HCT116 (cell line): ENCODE results near the gene ARHGAP33. TPM values are rescaled to one million over a fixed set of nuclear protein-coding genes. Genes with fewer than 3 reads are reported as not detected.

Source experiments
- ATAC-seq: fragments of 200-7000 bp; cut with Tn5 transposase; 2 replicates; pipeline ENCODE4 v1.9.1; 2020; ENCODE audit warnings: mild to moderate bottlenecking, moderate library complexity
- BruUV-seq: library from RNA; stranded (reverse); fragments of 400-500 nt; replicated peaks from 2 replicates; lab custom pipeline; 2021; lab: Mats Ljungman, UMichigan
- CTCF ChIA-PET: fragments of 300-600 bp; sonication (Branson Sonifier 250); formaldehyde crosslinking; loops from one replicate; lab custom pipeline; 2021; ENCODE audit warnings: antibody characterized with exemption; lab: Charles Lee
- POLR2A ChIA-PET: fragments of 300-600, 350-600 bp; sonication (Branson Sonifier 250); formaldehyde crosslinking; loops from one replicate; lab custom pipeline; 2021; ENCODE audit warnings: antibody characterized with exemption; lab: Charles Lee
- RAD21 ChIA-PET, 2 experiments: fragments of 300-600 bp; sonication (Branson Sonifier 250); formaldehyde crosslinking; loops; one replicate each; lab custom pipeline; 2023; ENCODE audit warnings: low total read pairs in 2 of 2; ENCODE audit not compliant: uncharacterized antibody in 2 of 2, unreplicated experiment in 2 of 2, low non-redundant PET in 1 of 2; lab: Charles Lee
- DNase-seq: peaks from one replicate; pipeline ENCODE4 v3.0.0-alpha.2; 2010; ENCODE audit warnings: low read depth, low spot score
- H2AFZ ChIP-seq: fragments of 200-600 bp; shearing (Covaris generic), sonication (generic); 2 replicates; pipeline ENCODE4 v1.6.1; 2017; ENCODE audit warnings: low read depth, mixed run types, mixed read lengths, antibody characterized with exemption, low read length; ENCODE audit not compliant: poor library complexity, severe bottlenecking
- H3K27ac ChIP-seq: 2 replicates; pipeline ENCODE4 v1.5.1; 2012; ENCODE audit warnings: low read depth, low read length
- H3K27me3 ChIP-seq: fragments of 200-600 bp; sonication (generic); 2 replicates; pipeline ENCODE4 v1.6.1; 2016; ENCODE audit warnings: mixed run types, low read length, mixed read lengths; ENCODE audit not compliant: insufficient read depth
- H3K36me3 ChIP-seq, 2 experiments: fragments of 200-500 bp in 1 of 2; fragments of 200-600 bp in 1 of 2; sonication (Bioruptor generic) in 1 of 2; sonication (generic) in 1 of 2; 2 replicates each; pipeline versions ENCODE4 v1.5.1 to v1.6.1; 2014 to 2016; ENCODE audit warnings: low read length in 2 of 2, inconsistent platforms in 1 of 2, mixed read lengths in 1 of 2, mixed run types in 1 of 2; ENCODE audit not compliant: insufficient read depth in 2 of 2, control insufficient read depth in 1 of 2
- H3K4me1 ChIP-seq, 2 experiments: fragments of 200-600 bp in 1 of 2; sonication (generic) in 1 of 2; 2 replicates each; pipeline versions ENCODE4 v1.5.1 to v1.6.1; 2012 to 2017; ENCODE audit warnings: low read length in 2 of 2, inconsistent platforms in 1 of 2, mild to moderate bottlenecking in 1 of 2, mixed read lengths in 1 of 2, mixed run types in 1 of 2, moderate library complexity in 1 of 2; ENCODE audit not compliant: insufficient read depth in 2 of 2, control insufficient read depth in 1 of 2
- H3K4me2 ChIP-seq: fragments of 200-600 bp; sonication (generic); 2 replicates; pipeline ENCODE4 v1.6.1; 2017; ENCODE audit warnings: mixed run types, low read length, mixed read lengths
- H3K4me3 ChIP-seq, 2 experiments: fragments of 200-600 bp in 1 of 2; sonication (generic) in 1 of 2; replicated peaks in 1 of 2; 2 replicates each; pipeline ENCODE4 v1.5.1; 2011 to 2016; ENCODE audit warnings: low read length in 2 of 2, control low read depth in 1 of 2, low read depth in 1 of 2, mild to moderate bottlenecking in 1 of 2, mixed read lengths in 1 of 2, mixed run types in 1 of 2
- H3K79me2 ChIP-seq: fragments of 200-600 bp; sonication (generic); 2 replicates; pipeline ENCODE4 v1.6.1; 2017; ENCODE audit warnings: mild to moderate bottlenecking, mixed run types, low read length, moderate library complexity, mixed read lengths; ENCODE audit not compliant: insufficient read depth
- H3K9ac ChIP-seq: fragments of 200-600 bp; sonication (generic); 2 replicates; pipeline ENCODE4 v1.6.1; 2016; ENCODE audit warnings: low read length, mixed read lengths
- H3K9me2 ChIP-seq: fragments of 200-600 bp; sonication (generic), shearing (Covaris generic); 2 replicates; pipeline ENCODE4 v1.6.1; 2017; ENCODE audit warnings: mixed run types, mild to moderate bottlenecking, moderate library complexity; ENCODE audit not compliant: insufficient read depth
- H3K9me3 ChIP-seq, 2 experiments: fragments of 200-500 bp in 1 of 2; fragments of 200-600 bp in 1 of 2; sonication (Bioruptor generic) in 1 of 2; sonication (generic) in 1 of 2; 2 replicates each; pipeline ENCODE4 v1.6.1; 2014 to 2017; ENCODE audit warnings: low read length in 2 of 2, mixed read lengths in 2 of 2, inconsistent platforms in 1 of 2, low read depth in 1 of 2, mild to moderate bottlenecking in 1 of 2, mixed run types in 1 of 2, moderate library complexity in 1 of 2; ENCODE audit not compliant: control insufficient read depth in 1 of 2, insufficient read depth in 1 of 2
- H4K20me1 ChIP-seq: fragments of 200-600 bp; sonication (generic), shearing (Covaris generic); 2 replicates; pipeline ENCODE4 v1.6.1; 2017; ENCODE audit warnings: mixed run types, mild to moderate bottlenecking, moderate library complexity; ENCODE audit not compliant: insufficient read depth
- CBX3 ChIP-seq: IDR thresholded peaks from 2 replicates; pipeline ENCODE4 v1.6.1; 2012; ENCODE audit warnings: low read depth
- CEBPB ChIP-seq: IDR thresholded peaks from 2 replicates; pipeline ENCODE4 v1.6.1; 2012; ENCODE audit warnings: low read depth
- CTCF ChIP-seq, 3 experiments: fragments of 200-600 bp in 1 of 3; sonication (generic) in 1 of 3; IDR thresholded peaks in 2 of 3; conservative IDR thresholded peaks in 1 of 3; 2 replicates each; pipeline ENCODE4 v1.5.1; 2012 to 2017; ENCODE audit warnings: low read depth in 2 of 3, low read length in 2 of 3, antibody characterized with exemption in 1 of 3, borderline replicate concordance in 1 of 3, control low read depth in 1 of 3, mild to moderate bottlenecking in 1 of 3, mixed read lengths in 1 of 3, mixed run types in 1 of 3, moderate library complexity in 1 of 3; ENCODE audit not compliant: insufficient read depth in 1 of 3
- EGR1 ChIP-seq: IDR thresholded peaks from 2 replicates; pipeline ENCODE4 v1.6.1; 2012; ENCODE audit warnings: low read depth
- ELF1 ChIP-seq: IDR thresholded peaks from 2 replicates; pipeline ENCODE4 v1.6.1; 2012; ENCODE audit warnings: low read depth, borderline replicate concordance
- EZH2 ChIP-seq: fragments of 200-600 bp; sonication (generic); IDR thresholded peaks from 2 replicates; pipeline ENCODE4 v1.6.1; 2017; ENCODE audit warnings: antibody characterized with exemption, mixed run types
- POLR2A ChIP-seq: IDR thresholded peaks from 2 replicates; pipeline ENCODE4 v1.7.0; 2011; ENCODE audit warnings: borderline replicate concordance; ENCODE audit not compliant: insufficient read depth, insufficient read length; ENCODE audit errors: extremely low read depth
- RAD21 ChIP-seq: IDR thresholded peaks from 2 replicates; pipeline ENCODE4 v1.6.1; 2012; ENCODE audit warnings: low read depth, mild to moderate bottlenecking
- REST ChIP-seq: IDR thresholded peaks from 2 replicates; pipeline ENCODE4 v1.6.1; 2012; ENCODE audit warnings: low read depth
- SIN3A ChIP-seq: IDR thresholded peaks from 2 replicates; pipeline ENCODE4 v1.6.1; 2012; ENCODE audit warnings: low read depth
- SRF ChIP-seq: IDR thresholded peaks from 2 replicates; pipeline ENCODE4 v1.6.1; 2012; ENCODE audit warnings: low read depth
- ZBTB33 ChIP-seq: IDR thresholded peaks from 2 replicates; pipeline ENCODE4 v1.6.1; 2011; ENCODE audit warnings: mild to moderate bottlenecking, low read length, moderate library complexity; ENCODE audit not compliant: insufficient replicate concordance; ENCODE audit errors: extremely low read depth
- ZFX ChIP-seq: fragments of 450-650 bp; IDR thresholded peaks from 2 replicates; pipeline ENCODE4 v1.6.1; 2017
- intact Hi-C: fragments of 100-400 bp; cut with micrococcal nuclease; formaldehyde crosslinking; loops from 2 replicates; pipeline ENCODE4 v1.10.0; 2022
- total RNA-seq: library from RNA; stranded (reverse); gene quantifications from one replicate; pipeline ENCODE4 v1.2.1, GENCODE V29; 2021; ENCODE audit not compliant: unreplicated experiment
- TF ChIP-seq, protein P1 (sequence below): IDR thresholded peaks from 2 replicates; pipeline ENCODE4 v1.6.1; 2012

ARHGAP33 gene
- total RNA-seq, 1 experiment from 2014 or later, result 30.2 TPM

DNA sequence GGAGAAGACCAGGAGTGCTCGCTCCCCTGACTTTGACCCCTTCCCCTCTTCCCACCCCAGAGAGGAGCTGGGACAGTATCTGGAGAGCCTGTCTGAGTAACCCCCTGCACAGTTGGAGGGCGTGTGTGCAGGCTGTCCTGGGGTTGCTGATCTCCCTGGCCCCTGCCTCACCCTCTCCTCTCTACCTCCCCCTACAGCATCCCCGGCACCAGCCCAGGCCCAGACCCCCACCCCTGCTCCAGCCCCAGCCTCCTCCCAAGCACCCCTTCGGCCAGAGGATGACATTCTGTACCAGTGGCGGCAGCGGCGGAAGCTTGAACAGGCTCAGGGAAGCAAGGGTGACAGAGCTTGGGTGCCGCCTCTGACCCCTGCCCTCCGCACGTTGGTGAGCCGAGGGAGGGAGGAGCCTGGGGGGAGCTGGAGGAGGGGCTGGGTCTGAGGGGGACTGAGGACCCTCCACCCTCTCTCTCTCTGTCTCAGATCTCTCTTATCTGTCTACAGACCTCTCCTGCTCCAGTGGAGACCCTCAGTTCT is 8.7 kb upstream of the ARHGAP33 start:
- no peak for TF ChIP-seq REST
- TF ChIP-seq POLR2A, result no peak
- no peak for TF ChIP-seq RAD21
- no peak for TF ChIP-seq CTCF (IDR thresholded peaks at IDR 0.05 in 2 of 3, conservative IDR thresholded peaks at IDR 0.05 in 1 of 3; ENCODE audit: borderline replicate concordance in 1 of 3, insufficient read depth in 1 of 3, low read depth in 2 of 3, low read length in 2 of 3)
- no peak for TF ChIP-seq SIN3A
- TF ChIP-seq ZFX, result no peak
- no peak for TF ChIP-seq EZH2
- no peak for TF ChIP-seq EGR1
- TF ChIP-seq SRF, result no peak
- no peak for TF ChIP-seq CEBPB
- TF ChIP-seq, protein P1, sequence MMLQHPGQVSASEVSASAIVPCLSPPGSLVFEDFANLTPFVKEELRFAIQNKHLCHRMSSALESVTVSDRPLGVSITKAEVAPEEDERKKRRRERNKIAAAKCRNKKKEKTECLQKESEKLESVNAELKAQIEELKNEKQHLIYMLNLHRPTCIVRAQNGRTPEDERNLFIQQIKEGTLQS, result no peak
- TF ChIP-seq ELF1, result no peak
- no peak for TF ChIP-seq ZBTB33
- TF ChIP-seq CBX3, result no peak
- Histone ChIP-seq H3K4me1 (no peaks in the 10 kb centered on the region), H3K27me3 (no peaks in the 10 kb centered on the region), H4K20me1 (no peaks in the 10 kb centered on the region), H3K9me3 (no peaks in the 10 kb centered on the region), H3K9ac (no peak overlapping the region), H3K9me2 (no peaks in the 10 kb centered on the region), H3K36me3 (peaks cover 0 to 12% of the 10 kb centered on the region in 2 experiments; a peak in 1 of 4 replicates), H3K79me2 (no peaks in the 10 kb centered on the region), H3K4me2 (no peak overlapping the region), H3K27ac (no peak overlapping the region), H3K4me3 (no peak overlapping the region), H2AFZ (no peak overlapping the region)
- RAD21 ChIA-PET, result no interaction called here
- ATAC-seq (no peak), DNase-seq (no peak)
- POLR2A ChIA-PET, result interaction anchor here (0.6 to 1.1 kb wide), 2 partner anchors 10 to 18 kb away, joined by 3 to 4 read pairs; partner anchors contain the start of gene HSPB6
- BruUV-seq, result no TSS peak
- intact Hi-C loops, result no loop called here
- CTCF ChIA-PET, result no interaction called here
